Measurements from ENCODE around the gene FAM163B. TPM values are rescaled to one million over a fixed set of nuclear protein-coding genes. Genes with fewer than 3 reads are reported as not detected.

Gene FAM163B
- total and polyA plus RNA-seq, 2 donors from 2014 or later, result 0.54 TPM; not detected in 1

GRCh38 chr9:133643362-133643755 lies 34.2 kb upstream of the FAM163B start:
- no peak overlapping the region for H3K27ac ChIP-seq (ENCODE audit: low read depth in 2 of 2, low read length in 2 of 2)
- DNase-seq, result peak in 2 of 5 donors; percentile 24 to 46
- intact Hi-C loops (cut with DNase I), result no loop called here
- no peaks in the 10 kb centered on the region for H3K36me3 ChIP-seq (ENCODE audit: control insufficient read depth in 2 of 3, insufficient read depth in 3 of 3, low read length in 3 of 3)
- H3K4me1 ChIP-seq (ENCODE audit: control insufficient read depth in 2 of 3, insufficient read depth in 2 of 3, low read depth in 1 of 3, low read length in 3 of 3), result no peaks in the 10 kb centered on the region
- FAIRE-seq, result no peak
- TF ChIP-seq CTCF (IDR thresholded peaks at IDR 0.05; ENCODE audit: borderline replicate concordance, extremely low read depth, insufficient read depth), result no peak
- no peak overlapping the region for H3K4me3 ChIP-seq (ENCODE audit: low read length in 3 of 3)
- H3K9me3 ChIP-seq (ENCODE audit: control insufficient read depth in 2 of 3, insufficient read depth in 1 of 3, low read length in 3 of 3), result no peaks in the 10 kb centered on the region
- H3K9ac ChIP-seq (ENCODE audit: low read length in 3 of 3), result no peak overlapping the region
- no peaks in the 10 kb centered on the region for H3K27me3 ChIP-seq (ENCODE audit: control insufficient read depth, insufficient read depth, low read length)

GRCh38 chr9:133642708-133643361 lies 33.6 kb upstream of the FAM163B start:
- FAIRE-seq (no peak), DNase-seq (peak in 2 of 5 donors; percentile 24 to 57)
- intact Hi-C loops (cut with DNase I), result no loop called here

GRCh38 chr9:133641861-133642595 lies 32.8 kb upstream of the FAM163B start:
- no peaks in the 10 kb centered on the region for H3K4me1 ChIP-seq (ENCODE audit: control insufficient read depth in 2 of 3, insufficient read depth in 2 of 3, low read depth in 1 of 3, low read length in 3 of 3)
- H3K9ac ChIP-seq (ENCODE audit: low read length in 3 of 3), result no peak overlapping the region
- peak in 2 of 5 donors; percentile 19 to 66 for DNase-seq
- no peaks in the 10 kb centered on the region for H3K9me3 ChIP-seq (ENCODE audit: control insufficient read depth in 2 of 3, insufficient read depth in 1 of 3, low read length in 3 of 3)
- no peak overlapping the region for H3K27ac ChIP-seq (ENCODE audit: low read depth in 2 of 2, low read length in 2 of 2)
- H3K4me3 ChIP-seq (ENCODE audit: low read length in 3 of 3), result no peak overlapping the region
- intact Hi-C loops (cut with DNase I), result no loop called here
- TF ChIP-seq CTCF (IDR thresholded peaks at IDR 0.05; ENCODE audit: borderline replicate concordance, extremely low read depth, insufficient read depth), result no peak
- H3K27me3 ChIP-seq (ENCODE audit: control insufficient read depth, insufficient read depth, low read length), result no peaks in the 10 kb centered on the region
- H3K36me3 ChIP-seq (ENCODE audit: control insufficient read depth in 2 of 3, insufficient read depth in 3 of 3, low read length in 3 of 3), result no peaks in the 10 kb centered on the region
- FAIRE-seq, result no peak

More at GRCh38 chr9:133642708-133643361, 33.6 kb upstream of the FAM163B start:
- no peaks in the 10 kb centered on the region for H3K9me3 ChIP-seq (ENCODE audit: control insufficient read depth in 2 of 3, insufficient read depth in 1 of 3, low read length in 3 of 3)
- H3K27me3 ChIP-seq (ENCODE audit: control insufficient read depth, insufficient read depth, low read length), result no peaks in the 10 kb centered on the region
- no peak for TF ChIP-seq CTCF (IDR thresholded peaks at IDR 0.05; ENCODE audit: borderline replicate concordance, extremely low read depth, insufficient read depth)
- no peak overlapping the region for H3K9ac ChIP-seq (ENCODE audit: low read length in 3 of 3)
- H3K4me3 ChIP-seq (ENCODE audit: low read length in 3 of 3), result no peak overlapping the region
- H3K27ac ChIP-seq (ENCODE audit: low read depth in 2 of 2, low read length in 2 of 2), result no peak overlapping the region
- no peaks in the 10 kb centered on the region for H3K36me3 ChIP-seq (ENCODE audit: control insufficient read depth in 2 of 3, insufficient read depth in 3 of 3, low read length in 3 of 3)
- H3K4me1 ChIP-seq (ENCODE audit: control insufficient read depth in 2 of 3, insufficient read depth in 2 of 3, low read depth in 1 of 3, low read length in 3 of 3), result no peaks in the 10 kb centered on the region

Data from kidney (tissue), 14 donors.